Brain microvascular endothelial cell (primary cell): ENCODE results near the gene ITGB7.

Experiments used
- DNase-seq: peaks from one replicate; pipeline ENCODE4 v3.0.0-alpha.2; 2020
- H3K27ac ChIP-seq: fragments of 250-450 bp; sonication (Bioruptor Pico); 2 replicates; pipeline ENCODE4 v1.5.1; 2020; ENCODE audit warnings: mild to moderate bottlenecking, moderate library complexity
- H3K27me3 ChIP-seq: fragments of 250-450 bp; sonication (Bioruptor Pico); replicated peaks from 2 replicates; pipeline ENCODE4 v1.5.1; 2020; ENCODE audit warnings: mild to moderate bottlenecking
- H3K36me3 ChIP-seq: fragments of 250-450 bp; sonication (Bioruptor Pico); replicated peaks from 2 replicates; pipeline ENCODE4 v1.5.1; 2020; ENCODE audit warnings: mild to moderate bottlenecking
- H3K4me3 ChIP-seq: 2 replicates; pipeline ENCODE4 v1.5.1; 2011; ENCODE audit warnings: low read depth, mild to moderate bottlenecking, control low read depth, low read length, moderate library complexity
- in situ Hi-C: cut with HindIII; loops from 2 replicates; pipeline ENCODE4 v1.10.0; 2017; ENCODE audit warnings: low sequenced_read_pairs, low pct_ligation_motif_present
- TF ChIP-seq, protein P1 (sequence below): IDR thresholded peaks from 2 replicates; pipeline ENCODE4 v1.5.1; 2011; ENCODE audit warnings: low read depth, mild to moderate bottlenecking, moderate library complexity, low read length, control low read depth, inconsistent platforms; ENCODE audit errors: missing control alignments

Gene ITGB7

DNA sequence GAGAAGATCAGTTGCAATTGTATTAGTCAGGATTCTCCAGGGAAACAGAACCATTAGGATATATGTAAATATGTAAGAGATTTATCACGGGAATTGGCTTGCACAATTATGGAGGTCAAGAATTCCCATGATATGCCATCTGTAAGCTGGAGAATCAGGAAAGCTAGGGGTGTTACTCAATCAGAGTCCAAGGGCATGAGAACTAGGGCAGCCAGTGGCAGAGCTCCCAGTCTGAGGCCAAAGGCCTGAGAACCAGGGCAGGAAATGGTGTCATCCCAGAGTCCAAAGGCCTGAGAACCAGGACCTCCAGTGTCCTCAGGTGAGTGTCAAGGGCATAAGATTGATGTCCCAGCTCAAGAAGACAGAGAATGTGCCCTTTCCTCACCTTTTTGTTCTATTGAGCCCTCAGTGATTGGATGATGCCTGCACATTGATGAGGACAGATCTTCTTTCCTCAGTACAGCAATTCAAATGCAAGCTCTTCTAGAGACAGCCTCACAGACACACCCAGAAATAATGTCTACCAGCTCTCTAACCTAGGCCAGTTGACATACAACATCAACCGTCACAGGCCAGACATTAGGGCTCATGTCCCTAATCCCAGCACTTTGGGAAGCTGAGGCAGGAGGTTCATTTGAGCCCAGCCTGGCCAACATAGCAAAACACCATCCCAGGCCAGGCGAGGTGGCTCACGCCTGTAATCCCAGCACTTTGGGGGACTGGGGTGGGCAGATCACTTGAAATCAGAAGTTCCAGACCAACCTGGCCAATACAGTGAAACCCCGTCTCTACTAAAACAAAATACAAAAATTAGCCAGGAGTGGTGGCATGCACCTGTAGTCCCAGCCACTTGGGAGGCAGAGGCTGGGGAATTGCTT, 61.4 kb downstream of the ITGB7 start:
- no peak for DNase-seq
- Histone ChIP-seq H3K27me3 (no peaks in the 10 kb centered on the region), H3K27ac (no peak overlapping the region), H3K36me3 (no peaks in the 10 kb centered on the region), H3K4me3 (no peak overlapping the region)
- in situ Hi-C loops = no loop called here
- TF ChIP-seq, protein P1, sequence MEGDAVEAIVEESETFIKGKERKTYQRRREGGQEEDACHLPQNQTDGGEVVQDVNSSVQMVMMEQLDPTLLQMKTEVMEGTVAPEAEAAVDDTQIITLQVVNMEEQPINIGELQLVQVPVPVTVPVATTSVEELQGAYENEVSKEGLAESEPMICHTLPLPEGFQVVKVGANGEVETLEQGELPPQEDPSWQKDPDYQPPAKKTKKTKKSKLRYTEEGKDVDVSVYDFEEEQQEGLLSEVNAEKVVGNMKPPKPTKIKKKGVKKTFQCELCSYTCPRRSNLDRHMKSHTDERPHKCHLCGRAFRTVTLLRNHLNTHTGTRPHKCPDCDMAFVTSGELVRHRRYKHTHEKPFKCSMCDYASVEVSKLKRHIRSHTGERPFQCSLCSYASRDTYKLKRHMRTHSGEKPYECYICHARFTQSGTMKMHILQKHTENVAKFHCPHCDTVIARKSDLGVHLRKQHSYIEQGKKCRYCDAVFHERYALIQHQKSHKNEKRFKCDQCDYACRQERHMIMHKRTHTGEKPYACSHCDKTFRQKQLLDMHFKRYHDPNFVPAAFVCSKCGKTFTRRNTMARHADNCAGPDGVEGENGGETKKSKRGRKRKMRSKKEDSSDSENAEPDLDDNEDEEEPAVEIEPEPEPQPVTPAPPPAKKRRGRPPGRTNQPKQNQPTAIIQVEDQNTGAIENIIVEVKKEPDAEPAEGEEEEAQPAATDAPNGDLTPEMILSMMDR = no peak

- Histone ChIP-seq H3K4me3 (no peak overlapping the region), H3K36me3 (no peaks in the 10 kb centered on the region), H3K27me3 (no peaks in the 10 kb centered on the region), H3K27ac (no peak overlapping the region)
- TF ChIP-seq, protein P1 = no peak
- no peak for DNase-seq
- in situ Hi-C loops = no loop called here
Observed at GRCh38 chr12:53143355-53143754, 63.7 kb downstream of the ITGB7 start.
